Gastroesophageal sphincter (tissue), 4 donors: Measurements from ENCODE around the gene TNS1. TPM values are rescaled to one million over a fixed set of nuclear protein-coding genes. Genes with fewer than 3 reads are reported as not detected.

Experiments
- ATAC-seq: fragments of 150-250 bp; one replicate; pipeline ENCODE4 v1.9.1; 2016; ENCODE audit warnings: mild to moderate bottlenecking, moderate library complexity
- H3K27ac ChIP-seq, 4 donors: fragments of 200-600 bp; sonication (generic) in 3 of 4; 1 replicate in 3 of 4; 2 replicates in 1 of 4; pipeline ENCODE4 v1.5.1; 2016 to 2019
- H3K27me3 ChIP-seq: fragments of 200-600 bp; sonication (generic); one replicate; pipeline ENCODE4 v1.5.1; 2019
- H3K36me3 ChIP-seq, 2 donors: fragments of 200-600 bp; sonication (generic); one replicate each; pipeline ENCODE4 v1.5.1; 2019; ENCODE audit warnings: control low read depth in 1 of 2
- H3K4me1 ChIP-seq, 3 donors: fragments of 200-600 bp; sonication (generic); 1 replicate in 2 of 3; 2 replicates in 1 of 3; pipeline ENCODE4 v1.5.1; 2016 to 2019; ENCODE audit warnings: control low read depth in 2 of 3
- H3K4me3 ChIP-seq, 2 donors: fragments of 200-600 bp; sonication (generic); one replicate each; pipeline ENCODE4 v1.5.1; 2019; ENCODE audit warnings: mild to moderate bottlenecking in 1 of 2, moderate library complexity in 1 of 2
- H3K9me3 ChIP-seq, 3 donors: fragments of 200-600 bp; sonication (generic); one replicate each; pipeline ENCODE4 v1.5.1; 2017 to 2019; ENCODE audit warnings: control low read depth in 2 of 3
- CTCF ChIP-seq, 4 experiments: fragments of 200-600 bp in 2 of 4; fragments of 450-650 bp in 2 of 4; sonication (generic) in 1 of 4; IDR thresholded peaks; one replicate each; pipeline ENCODE4 v1.5.1; 2017 to 2019; ENCODE audit warnings: antibody characterized with exemption in 4 of 4, mild to moderate bottlenecking in 2 of 4, moderate library complexity in 2 of 4
- EP300 ChIP-seq: sonication (generic); formaldehyde crosslinking; IDR thresholded peaks from one replicate; pipeline ENCODE4 v1.6.1; 2017; ENCODE audit warnings: antibody characterized with exemption, mild to moderate bottlenecking
- POLR2A ChIP-seq, 2 donors: fragments of 450-650 bp; IDR thresholded peaks; one replicate each; pipeline ENCODE4 v1.6.1; 2017; ENCODE audit warnings: antibody characterized with exemption in 2 of 2, mild to moderate bottlenecking in 2 of 2, moderate library complexity in 1 of 2
- POLR2AphosphoS5 ChIP-seq: sonication (generic); formaldehyde crosslinking; IDR thresholded peaks from one replicate; pipeline ENCODE4 v1.6.1; 2017; ENCODE audit warnings: antibody characterized with exemption
- WGBS, 2 donors: methylation state at CpG; one replicate each; pipeline ENCODE4 v1.1.5; 2018; ENCODE audit warnings: low coverage in 1 of 2; 5-methylcytosine and 5-hydroxymethylcytosine counted together
- total RNA-seq, 4 donors: library from RNA; depleted of rRNA; stranded (reverse); fragments of >200 nt; gene quantifications; one replicate each; pipeline ENCODE4 v1.1.0, GENCODE V29; 2016

The TNS1 gene
- total RNA-seq, 4 donors from 2014 or later, result 825 to 2,193 (median 1,462) TPM

DNA sequence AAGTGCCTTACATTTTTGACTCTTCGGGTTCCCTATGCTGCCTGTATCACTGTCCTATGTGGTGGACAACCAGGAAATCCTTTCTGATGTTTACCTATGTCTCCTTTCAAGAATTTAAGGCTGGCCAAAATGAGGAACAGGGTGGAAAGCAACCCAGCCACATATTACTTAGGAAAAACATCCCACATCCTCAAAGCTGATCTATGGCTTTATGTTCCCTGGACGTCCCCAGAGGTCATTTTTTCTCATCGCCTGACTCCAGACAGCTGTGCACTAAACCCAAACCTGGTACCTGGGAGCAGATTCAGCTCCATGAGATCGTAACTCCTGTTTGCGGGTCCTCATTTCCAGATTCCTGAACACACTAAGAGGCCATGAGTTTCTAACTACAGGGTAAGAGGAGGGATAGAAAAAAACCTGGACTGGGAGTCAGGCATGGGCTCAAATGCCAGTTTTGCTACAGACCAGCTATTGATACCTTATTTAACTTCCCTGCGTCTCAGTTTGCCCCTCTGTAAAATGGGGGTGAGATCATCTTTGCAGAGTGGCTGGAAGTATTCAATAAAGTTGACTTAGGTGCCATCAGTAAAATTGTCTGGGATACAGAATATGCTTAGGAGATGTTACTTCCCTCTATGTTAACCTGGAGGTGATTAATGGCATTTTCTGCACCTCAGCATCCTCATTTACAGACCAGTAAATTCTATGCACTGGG lies 70.8 kb downstream of the TNS1 start:
- no peaks in the 10 kb centered on the region for H3K9me3 ChIP-seq
- peaks cover 0 to 5% of the 10 kb centered on the region in 2 donors for H3K36me3 ChIP-seq
- WGBS, 2 donors, result 40 to 42% methylated on average over 6 of the region's 6 CpGs
- H3K27ac ChIP-seq, result peak overlapping the region; percentile 97
- H3K27me3 ChIP-seq, result no peaks in the 10 kb centered on the region
- peak overlapping the region in 1 of 2 donors; percentile 68 for H3K4me3 ChIP-seq
- TF ChIP-seq CTCF (IDR thresholded peaks at IDR 0.05) (no peak), EP300 (no peak), POLR2A (IDR thresholded peaks at IDR 0.05) (no peak), POLR2AphosphoS5 (no peak)
- ATAC-seq, result no peak
- peaks cover 17 to 100% (median 82%) of the 10 kb centered on the region in 3 donors for H3K4me1 ChIP-seq

DNA sequence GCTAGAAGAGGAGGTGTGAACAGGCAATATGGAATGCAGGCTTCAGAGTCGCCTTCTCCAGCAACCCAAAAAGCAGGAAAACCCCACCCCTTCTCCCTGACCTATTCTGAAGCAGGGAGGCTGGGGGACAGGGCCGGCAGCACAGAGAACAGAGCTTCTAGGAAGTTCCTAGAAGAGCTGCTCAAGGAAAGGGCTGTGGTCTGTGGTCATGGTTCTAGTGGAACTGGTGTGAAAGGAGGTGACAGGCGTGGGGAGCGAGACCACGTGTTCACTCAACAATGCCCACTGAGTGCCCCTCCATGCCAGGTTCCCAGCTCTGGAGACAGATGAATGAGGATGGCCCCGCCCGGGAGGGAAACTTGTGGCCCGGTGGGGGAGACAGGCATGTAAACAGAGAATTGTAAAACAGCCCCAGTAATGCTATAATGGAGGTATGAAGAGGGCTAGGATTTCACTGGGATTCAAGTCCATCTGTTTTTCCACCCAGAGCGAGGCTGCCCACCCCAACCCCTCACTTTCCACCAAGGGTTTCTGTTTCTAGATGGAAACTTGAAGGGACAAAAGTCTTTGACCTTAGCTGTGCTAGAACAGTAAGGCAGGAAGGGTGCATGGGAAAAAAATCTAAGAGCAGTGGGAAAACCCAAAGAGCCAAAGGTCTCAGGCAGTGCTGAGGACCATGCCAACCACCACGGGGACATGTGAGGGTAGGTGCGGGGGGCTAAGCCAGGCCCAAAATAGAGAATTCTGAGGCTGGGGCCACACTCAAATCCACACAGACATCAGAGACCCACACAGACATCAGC lies 71.8 kb downstream of the TNS1 start:
- H3K27me3 ChIP-seq, result no peaks in the 10 kb centered on the region
- peak overlapping the region; percentile 97 for H3K27ac ChIP-seq
- peaks cover 0 to 5% of the 10 kb centered on the region in 2 donors for H3K36me3 ChIP-seq
- 30 to 43% methylated on average over 8 to 11 of the region's 11 CpGs for WGBS, 2 donors
- no peak for ATAC-seq
- H3K9me3 ChIP-seq, result no peaks in the 10 kb centered on the region
- TF ChIP-seq EP300, result no peak
- TF ChIP-seq POLR2AphosphoS5, result peak; percentile 55
- H3K4me3 ChIP-seq, result peak overlapping the region in 1 of 2 donors; percentile 23
- peaks cover 17 to 100% (median 79%) of the 10 kb centered on the region in 3 donors for H3K4me1 ChIP-seq

GRCh38 chr2:217929757-217930707 lies 72.8 kb downstream of the TNS1 start:
- Histone ChIP-seq H3K27me3 (no peaks in the 10 kb centered on the region), H3K36me3 (peaks cover 0 to 5% of the 10 kb centered on the region in 2 donors), H3K9me3 (no peaks in the 10 kb centered on the region), H3K27ac (peak overlapping the region; percentile 97 to 99 (median 97)), H3K4me1 (peaks cover 19 to 100% (median 78%) of the 10 kb centered on the region in 3 donors), H3K4me3 (peak overlapping the region in 1 of 2 donors; percentile 23)
- TF ChIP-seq CTCF (IDR thresholded peaks at IDR 0.05), result no peak
- TF ChIP-seq EP300, result no peak
- TF ChIP-seq POLR2A (IDR thresholded peaks at IDR 0.05), result no peak
- peak; percentile 97 for TF ChIP-seq POLR2AphosphoS5
- 9 to 35% methylated on average over 4 to 14 of the region's 14 CpGs for WGBS, 2 donors
- ATAC-seq, result peak; percentile 76

DNA sequence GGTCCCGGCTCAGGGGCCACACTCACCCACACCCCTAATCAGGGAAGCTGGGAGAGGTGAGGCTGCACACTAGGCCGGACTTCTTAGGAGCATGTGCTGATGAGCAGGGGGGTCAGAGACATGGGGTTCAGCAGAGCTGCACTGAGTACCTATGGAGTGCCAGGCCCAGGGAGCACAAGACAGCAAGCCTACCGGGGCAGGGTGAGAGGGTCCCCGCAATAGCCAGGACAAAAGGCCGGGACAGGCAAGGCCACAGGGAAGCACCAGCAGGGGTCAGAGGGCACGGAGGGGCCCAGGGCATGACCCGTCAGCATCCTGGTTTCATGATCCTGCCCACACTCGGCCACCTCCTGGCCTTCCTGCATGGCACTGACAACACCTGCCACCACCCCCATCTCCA lies 73.5 kb downstream of the TNS1 start:
- H3K4me3 ChIP-seq, result peak overlapping the region in 1 of 2 donors; percentile 32
- no peaks in the 10 kb centered on the region for H3K9me3 ChIP-seq
- TF ChIP-seq POLR2A (IDR thresholded peaks at IDR 0.05), result peak in 1 of 2 donors; percentile 6
- TF ChIP-seq CTCF (IDR thresholded peaks at IDR 0.05), result no peak
- peaks cover 0 to 5% of the 10 kb centered on the region in 2 donors for H3K36me3 ChIP-seq
- H3K4me1 ChIP-seq, result peaks cover 19 to 100% (median 82%) of the 10 kb centered on the region in 3 donors
- no peak for ATAC-seq
- H3K27me3 ChIP-seq, result no peaks in the 10 kb centered on the region
- 49 to 57% methylated on average over 1 to 4 of the region's 8 CpGs for WGBS, 2 donors
- H3K27ac ChIP-seq, result peak overlapping the region; percentile 97 to 99 (median 97)
